ENCODE measurements around the gene SRRM4.

SRRM4 gene

GRCh38 chr12:119068129-119068856 is 87.0 kb downstream of the SRRM4 start:
- CTCF ChIA-PET: no interaction called here
- POLR2A ChIA-PET: no interaction called here

GRCh38 chr12:119069147-119069642 is 87.9 kb downstream of the SRRM4 start:
- TF ChIP-seq NFRKB (IDR thresholded peaks at IDR 0.05): no peak
- TF ChIP-seq SUZ12 (IDR thresholded peaks at IDR 0.05): no peak
- TF ChIP-seq HDGF (IDR thresholded peaks at IDR 0.05; ENCODE audit: borderline replicate concordance): no peak
- TF ChIP-seq FOXK2 (IDR thresholded peaks at IDR 0.05): no peak
- TF ChIP-seq L3MBTL2 (conservative IDR thresholded peaks at IDR 0.05): no peak
- no peak for TF ChIP-seq ZNF384 (IDR thresholded peaks at IDR 0.05)
- no peak for TF ChIP-seq ARNT (IDR thresholded peaks at IDR 0.05)
- TF ChIP-seq PKNOX1 (IDR thresholded peaks at IDR 0.05): no peak
- no peak for TF ChIP-seq TARDBP (IDR thresholded peaks at IDR 0.05)
- no peak for TF ChIP-seq LEF1 (IDR thresholded peaks at IDR 0.05; ENCODE audit: borderline replicate concordance)
- TF ChIP-seq SP1 (IDR thresholded peaks at IDR 0.05): no peak
- TF ChIP-seq FOXA1 (IDR thresholded peaks at IDR 0.05): no peak
- no peak for TF ChIP-seq BHLHE40 (IDR thresholded peaks at IDR 0.05; ENCODE audit: borderline replicate concordance)
- TF ChIP-seq FOXM1 (IDR thresholded peaks at IDR 0.05; ENCODE audit: borderline replicate concordance): no peak
- TF ChIP-seq ELF4 (IDR thresholded peaks at IDR 0.05): no peak
- no peak for TF ChIP-seq CTBP1 (IDR thresholded peaks at IDR 0.05; ENCODE audit: borderline replicate concordance)

More at GRCh38 chr12:119068129-119068856, 87.0 kb downstream of the SRRM4 start:
- no peak for DNase-seq (ENCODE audit: extremely low spot score)
- TF ChIP-seq FOXA1 (IDR thresholded peaks at IDR 0.05) (no peak), PKNOX1 (IDR thresholded peaks at IDR 0.05) (no peak), ARNT (IDR thresholded peaks at IDR 0.05) (no peak), ELF4 (IDR thresholded peaks at IDR 0.05) (no peak), SP1 (IDR thresholded peaks at IDR 0.05) (no peak), NFRKB (IDR thresholded peaks at IDR 0.05) (no peak), L3MBTL2 (conservative IDR thresholded peaks at IDR 0.05) (no peak), SUZ12 (IDR thresholded peaks at IDR 0.05) (no peak), TARDBP (IDR thresholded peaks at IDR 0.05) (no peak), BHLHE40 (IDR thresholded peaks at IDR 0.05; ENCODE audit: borderline replicate concordance) (no peak), FOXM1 (IDR thresholded peaks at IDR 0.05; ENCODE audit: borderline replicate concordance) (no peak), HDGF (IDR thresholded peaks at IDR 0.05; ENCODE audit: borderline replicate concordance) (no peak), LEF1 (IDR thresholded peaks at IDR 0.05; ENCODE audit: borderline replicate concordance) (no peak), CTBP1 (IDR thresholded peaks at IDR 0.05; ENCODE audit: borderline replicate concordance) (no peak), FOXK2 (IDR thresholded peaks at IDR 0.05) (no peak), ZNF384 (IDR thresholded peaks at IDR 0.05) (no peak)

DNA sequence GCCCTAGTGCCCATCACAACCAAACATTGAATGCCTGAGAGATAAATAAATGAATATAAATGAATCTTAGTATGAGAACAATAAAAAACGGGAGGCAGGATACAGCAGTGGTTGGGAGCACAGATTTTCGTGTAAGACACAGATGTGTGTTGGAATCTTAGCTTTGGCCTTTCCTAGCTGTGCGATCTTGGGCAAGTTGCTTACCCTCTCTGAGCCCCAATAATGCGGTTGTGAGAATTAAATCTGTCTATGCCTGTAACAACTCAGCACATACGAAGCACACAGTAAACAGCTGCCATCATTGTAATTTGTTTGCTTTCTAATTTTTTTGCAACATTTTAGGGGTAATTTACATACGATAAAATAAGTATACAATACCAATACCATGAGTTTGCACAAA is 89.8 kb downstream of the SRRM4 start:
- CTCF ChIA-PET: no interaction called here

More at GRCh38 chr12:119069147-119069642, 87.9 kb downstream of the SRRM4 start:
- DNase-seq (ENCODE audit: extremely low spot score): no peak
- ChIA-PET CTCF (no interaction called here), POLR2A (no interaction called here)

DNA sequence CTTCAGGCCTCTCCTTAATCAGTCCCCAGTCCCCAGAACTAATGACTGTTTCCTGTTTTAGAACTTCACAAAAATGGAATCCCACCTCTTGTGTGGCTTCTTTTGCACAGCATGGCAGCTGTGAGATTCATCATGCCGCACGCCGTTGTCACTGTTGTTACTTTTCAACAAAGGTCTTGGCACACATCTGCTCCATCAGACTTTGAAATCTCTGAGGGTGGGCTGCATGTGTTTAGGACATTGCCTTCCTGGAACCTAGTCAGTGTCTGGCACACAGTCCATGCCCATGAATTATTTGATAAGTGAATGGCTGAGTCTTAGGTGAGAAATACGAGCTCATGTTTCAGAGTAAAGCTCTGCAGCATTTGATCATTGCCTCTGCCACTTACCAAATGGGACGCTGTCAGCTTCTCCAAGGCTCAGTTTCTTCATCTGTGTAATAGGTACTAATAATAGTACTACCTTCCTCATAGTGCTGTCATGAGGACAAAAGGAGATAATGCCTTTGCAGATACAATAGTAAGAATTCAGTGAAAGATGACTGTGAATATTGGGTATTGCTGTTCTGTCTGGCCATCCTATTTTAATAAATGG is 90.4 kb downstream of the SRRM4 start:
- POLR2A ChIA-PET: no interaction called here
- CTCF ChIA-PET: no interaction called here
- TF ChIP-seq FOXA1 (IDR thresholded peaks at IDR 0.05) (no peak), SUZ12 (IDR thresholded peaks at IDR 0.05) (no peak), PKNOX1 (IDR thresholded peaks at IDR 0.05) (no peak), FOXK2 (IDR thresholded peaks at IDR 0.05) (no peak), LEF1 (IDR thresholded peaks at IDR 0.05; ENCODE audit: borderline replicate concordance) (no peak), NFRKB (IDR thresholded peaks at IDR 0.05) (no peak), TARDBP (IDR thresholded peaks at IDR 0.05) (no peak), ZNF384 (IDR thresholded peaks at IDR 0.05) (no peak), HDGF (IDR thresholded peaks at IDR 0.05; ENCODE audit: borderline replicate concordance) (no peak), L3MBTL2 (conservative IDR thresholded peaks at IDR 0.05) (no peak), CTBP1 (IDR thresholded peaks at IDR 0.05; ENCODE audit: borderline replicate concordance) (no peak), BHLHE40 (IDR thresholded peaks at IDR 0.05; ENCODE audit: borderline replicate concordance) (no peak), ARNT (IDR thresholded peaks at IDR 0.05) (no peak), ELF4 (IDR thresholded peaks at IDR 0.05) (no peak), FOXM1 (IDR thresholded peaks at IDR 0.05; ENCODE audit: borderline replicate concordance) (no peak), SP1 (IDR thresholded peaks at IDR 0.05) (no peak)
- no peak for DNase-seq (ENCODE audit: extremely low spot score)

More for the DNA sequence above, 89.8 kb downstream of the SRRM4 start:
- POLR2A ChIA-PET: no interaction called here
- no peak for TF ChIP-seq LEF1 (IDR thresholded peaks at IDR 0.05; ENCODE audit: borderline replicate concordance)
- TF ChIP-seq FOXK2 (IDR thresholded peaks at IDR 0.05): no peak
- TF ChIP-seq L3MBTL2 (conservative IDR thresholded peaks at IDR 0.05): no peak
- no peak for TF ChIP-seq BHLHE40 (IDR thresholded peaks at IDR 0.05; ENCODE audit: borderline replicate concordance)
- no peak for TF ChIP-seq PKNOX1 (IDR thresholded peaks at IDR 0.05)
- TF ChIP-seq SUZ12 (IDR thresholded peaks at IDR 0.05): no peak
- TF ChIP-seq SP1 (IDR thresholded peaks at IDR 0.05): no peak
- no peak for TF ChIP-seq HDGF (IDR thresholded peaks at IDR 0.05; ENCODE audit: borderline replicate concordance)
- no peak for TF ChIP-seq ARNT (IDR thresholded peaks at IDR 0.05)
- no peak for TF ChIP-seq FOXM1 (IDR thresholded peaks at IDR 0.05; ENCODE audit: borderline replicate concordance)
- DNase-seq (ENCODE audit: extremely low spot score): no peak

GRCh38 chr12:119072440-119072839 is 91.1 kb downstream of the SRRM4 start:
- TF ChIP-seq HDGF (IDR thresholded peaks at IDR 0.05; ENCODE audit: borderline replicate concordance): no peak
- TF ChIP-seq BHLHE40 (IDR thresholded peaks at IDR 0.05; ENCODE audit: borderline replicate concordance): no peak
- no peak for TF ChIP-seq PKNOX1 (IDR thresholded peaks at IDR 0.05)
- POLR2A ChIA-PET: no interaction called here

More at GRCh38 chr12:119072440-119072839, 91.1 kb downstream of the SRRM4 start:
- CTCF ChIA-PET: no interaction called here
- no peak for DNase-seq (ENCODE audit: extremely low spot score)
